Peyer's patch (tissue), 4 donors: ENCODE results near the gene CABCOCO1.

Experiments used
- CTCF ChIP-seq, 6 experiments: fragments of 450-650 bp in 4 of 6; fragments of 200-600 bp in 2 of 6; sonication (generic) in 1 of 6; IDR thresholded peaks; one replicate each; pipeline ENCODE4 v1.5.1; 2017 to 2019; ENCODE audit warnings: antibody characterized with exemption in 6 of 6, mild to moderate bottlenecking in 3 of 6, moderate library complexity in 1 of 6
- POLR2A ChIP-seq, 2 donors: fragments of 450-650 bp; IDR thresholded peaks; one replicate each; pipeline ENCODE4 v1.5.1; 2017; ENCODE audit warnings: antibody characterized with exemption in 2 of 2, mild to moderate bottlenecking in 2 of 2, moderate library complexity in 2 of 2

GRCh38 chr10:61701055-61701705 is 38.5 kb downstream of the CABCOCO1 start:
- no peak for TF ChIP-seq CTCF (IDR thresholded peaks at IDR 0.05)
- no peak for TF ChIP-seq POLR2A (IDR thresholded peaks at IDR 0.05)
